Neural crest cell (in vitro differentiated cells): ENCODE data around the gene ADAMTSL1. TPM values are rescaled to one million over a fixed set of nuclear protein-coding genes. Genes with fewer than 3 reads are reported as not detected.

ENCODE experiments used
- DNase-seq: peaks from one replicate; pipeline ENCODE4 v3.0.0; 2021; ENCODE audit warnings: low read depth, mixed read lengths, low spot score
- H3K27ac Mint-ChIP-seq: one replicate; pipeline ENCODE4 v1.8.0; 2021; ENCODE audit warnings: mild to moderate bottlenecking, mixed read lengths; ENCODE audit not compliant: unreplicated experiment
- H3K27me3 Mint-ChIP-seq: 2 replicates; pipeline ENCODE4 v1.8.0; 2021; ENCODE audit warnings: low read depth, mild to moderate bottlenecking, mixed read lengths
- H3K36me3 Mint-ChIP-seq: 2 replicates; pipeline ENCODE4 v1.8.0; 2021; ENCODE audit warnings: low read depth, mild to moderate bottlenecking, mixed read lengths
- H3K4me1 Mint-ChIP-seq: 2 replicates; pipeline ENCODE4 v1.8.0; 2021; ENCODE audit warnings: mixed read lengths
- H3K4me3 Mint-ChIP-seq: one replicate; pipeline ENCODE4 v1.8.0; 2021; ENCODE audit warnings: mild to moderate bottlenecking, mixed read lengths
- H3K9me3 Mint-ChIP-seq: 2 replicates; pipeline ENCODE4 v1.8.0; 2021; ENCODE audit warnings: mixed read lengths
- CTCF ChIP-seq: fragments of 200-600 bp; sonication (generic); conservative IDR thresholded peaks from 2 replicates; pipeline ENCODE4 v1.5.0; 2021; ENCODE audit warnings: antibody characterized with exemption, mild to moderate bottlenecking
- total RNA-seq: library from RNA; stranded (reverse); gene quantifications from 2 replicates; pipeline ENCODE4 v1.2.1, GENCODE V29; 2021

The ADAMTSL1 gene
- total RNA-seq, 1 donor from 2014 or later, result 2.3 TPM

GRCh38 chr9:18490641-18491370 is 16.9 kb downstream of the ADAMTSL1 start:
- H3K9me3 Mint-ChIP-seq, result no peaks in the 10 kb centered on the region
- H3K4me3 Mint-ChIP-seq, result no peak overlapping the region
- no peak overlapping the region for H3K27ac Mint-ChIP-seq
- no peak for TF ChIP-seq CTCF
- H3K4me1 Mint-ChIP-seq, result no peaks in the 10 kb centered on the region
- DNase-seq, result no peak
- H3K27me3 Mint-ChIP-seq, result peaks cover 21% of the 10 kb centered on the region
- H3K36me3 Mint-ChIP-seq, result no peaks in the 10 kb centered on the region

GRCh38 chr9:18492612-18493011 is 18.7 kb downstream of the ADAMTSL1 start:
- no peak overlapping the region for H3K27ac Mint-ChIP-seq
- H3K9me3 Mint-ChIP-seq, result no peaks in the 10 kb centered on the region
- H3K27me3 Mint-ChIP-seq, result peaks cover 10% of the 10 kb centered on the region
- H3K4me1 Mint-ChIP-seq, result no peaks in the 10 kb centered on the region
- TF ChIP-seq CTCF, result no peak
- no peaks in the 10 kb centered on the region for H3K36me3 Mint-ChIP-seq
- no peak overlapping the region for H3K4me3 Mint-ChIP-seq
- no peak for DNase-seq

GRCh38 chr9:18493451-18493993 is 19.6 kb downstream of the ADAMTSL1 start:
- DNase-seq, result no peak
- no peak overlapping the region for H3K27ac Mint-ChIP-seq

GRCh38 chr9:18495065-18495464 is 21.1 kb downstream of the ADAMTSL1 start:
- no peaks in the 10 kb centered on the region for H3K9me3 Mint-ChIP-seq
- no peak for TF ChIP-seq CTCF
- H3K4me3 Mint-ChIP-seq, result no peak overlapping the region
- H3K27me3 Mint-ChIP-seq, result peaks cover 10% of the 10 kb centered on the region
- H3K36me3 Mint-ChIP-seq, result no peaks in the 10 kb centered on the region
- no peak overlapping the region for H3K27ac Mint-ChIP-seq
- H3K4me1 Mint-ChIP-seq, result no peaks in the 10 kb centered on the region
- DNase-seq, result no peak

More at GRCh38 chr9:18493451-18493993, 19.6 kb downstream of the ADAMTSL1 start:
- no peaks in the 10 kb centered on the region for H3K4me1 Mint-ChIP-seq
- H3K4me3 Mint-ChIP-seq, result no peak overlapping the region
- peaks cover 10% of the 10 kb centered on the region for H3K27me3 Mint-ChIP-seq
- no peaks in the 10 kb centered on the region for H3K36me3 Mint-ChIP-seq
- no peaks in the 10 kb centered on the region for H3K9me3 Mint-ChIP-seq
- no peak for TF ChIP-seq CTCF

GRCh38 chr9:18496256-18497000 is 22.5 kb downstream of the ADAMTSL1 start:
- Mint-ChIP-seq H3K9me3 (no peaks in the 10 kb centered on the region), H3K27ac (no peak overlapping the region), H3K4me1 (no peaks in the 10 kb centered on the region), H3K27me3 (peaks cover 10% of the 10 kb centered on the region), H3K36me3 (no peaks in the 10 kb centered on the region), H3K4me3 (no peak overlapping the region)
- no peak for TF ChIP-seq CTCF
- DNase-seq, result no peak
